Bone marrow (tissue), 2 donors: Measurements from ENCODE around the gene SMIM33.
"Not testable (repeated sequence)": the region's sequence is repeated elsewhere in the genome, so short reads cannot be mapped to it uniquely, and the experiment has no call there.

Experiments
- DNase-seq, 2 donors: peaks; one replicate each; lab custom pipeline; 2025; lab: John Stamatoyannopoulos, UW

Gene SMIM33

DNA sequence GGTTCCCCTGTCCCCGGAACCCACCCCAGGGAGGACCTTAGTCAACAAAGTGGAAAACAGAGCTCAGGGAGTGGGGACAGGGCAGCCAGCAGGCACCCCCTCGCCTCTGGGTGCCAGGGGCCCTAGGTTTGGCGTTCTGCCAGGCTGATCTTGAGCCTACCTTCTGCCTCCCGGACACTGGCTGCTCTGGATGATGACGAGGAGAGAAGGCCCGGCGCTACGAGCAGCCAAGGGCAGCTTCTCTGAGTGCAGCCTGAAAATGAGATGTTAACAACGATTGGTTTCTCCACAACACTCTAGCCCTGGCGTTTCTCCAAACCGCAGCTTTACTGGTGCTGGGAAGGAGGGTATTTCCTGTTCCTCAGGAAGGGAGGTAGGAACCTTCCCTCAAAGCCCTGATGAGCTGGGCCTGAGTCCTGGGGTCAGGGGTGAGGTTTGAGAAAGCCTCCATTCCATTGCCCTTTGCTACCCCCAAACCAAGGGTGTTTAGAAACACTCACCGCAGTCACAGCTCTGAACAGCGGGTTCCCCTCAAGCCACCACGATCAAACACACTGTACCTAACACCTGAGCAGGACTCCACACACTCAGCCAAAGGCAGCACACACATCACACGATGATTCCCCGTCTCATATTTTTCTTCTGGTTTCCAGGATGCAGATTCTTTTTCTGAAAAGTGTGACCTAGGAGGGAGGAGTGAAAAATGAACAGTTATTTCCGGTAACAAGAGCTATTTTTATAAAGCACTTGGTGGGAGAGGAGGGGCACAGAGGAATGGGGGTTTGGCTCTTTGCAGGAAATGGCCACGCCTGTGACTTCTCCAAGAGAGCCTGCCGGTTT is 11.5 kb downstream of the SMIM33 start, which contains the start of gene STING1:
Gene STING1 (minus strand): TSS at position 709 of the 840 bp plus-strand sequence. CDS start 1,054 bp downstream, outside the sequence.
- peak; percentile 59 to 85 for DNase-seq

DNA sequence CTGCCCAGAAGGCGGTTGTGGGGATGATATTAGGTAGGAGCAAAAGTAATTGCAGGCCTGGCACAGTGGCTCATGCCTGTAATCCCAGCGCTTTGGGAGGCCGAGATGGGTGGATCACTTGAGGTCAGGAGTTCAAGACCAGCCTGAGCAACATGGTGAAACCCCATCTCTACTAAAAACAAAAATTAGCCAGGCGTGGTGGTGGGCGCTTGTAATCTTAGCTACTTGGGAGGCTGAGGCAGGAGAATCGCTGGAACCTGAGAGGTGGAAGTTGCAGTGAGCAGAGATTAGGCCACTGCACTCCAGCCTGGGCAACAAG is 12.0 kb downstream of the SMIM33 start:
- not testable (repeated sequence) for DNase-seq

DNA sequence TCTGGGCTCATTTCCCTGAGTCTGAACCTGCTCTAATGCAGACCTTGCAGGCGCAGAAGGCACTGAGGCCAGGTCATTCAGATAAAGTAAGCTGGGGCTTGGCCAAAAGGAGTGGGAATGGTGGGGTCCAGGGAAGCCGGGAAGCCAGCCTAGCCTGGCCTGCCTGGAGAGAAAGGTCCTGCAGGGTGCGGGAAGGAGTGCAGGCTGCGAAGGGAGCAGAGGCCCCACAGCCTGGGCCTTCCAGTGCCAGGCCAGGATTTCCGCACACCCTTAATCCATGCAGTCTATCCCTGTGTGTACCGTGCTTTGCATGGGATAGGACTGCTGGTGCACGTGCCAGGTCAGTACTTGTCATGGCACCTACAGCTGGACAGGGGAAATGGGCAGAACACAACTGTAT is 15.4 kb downstream of the SMIM33 start:
- no peak for DNase-seq

DNA sequence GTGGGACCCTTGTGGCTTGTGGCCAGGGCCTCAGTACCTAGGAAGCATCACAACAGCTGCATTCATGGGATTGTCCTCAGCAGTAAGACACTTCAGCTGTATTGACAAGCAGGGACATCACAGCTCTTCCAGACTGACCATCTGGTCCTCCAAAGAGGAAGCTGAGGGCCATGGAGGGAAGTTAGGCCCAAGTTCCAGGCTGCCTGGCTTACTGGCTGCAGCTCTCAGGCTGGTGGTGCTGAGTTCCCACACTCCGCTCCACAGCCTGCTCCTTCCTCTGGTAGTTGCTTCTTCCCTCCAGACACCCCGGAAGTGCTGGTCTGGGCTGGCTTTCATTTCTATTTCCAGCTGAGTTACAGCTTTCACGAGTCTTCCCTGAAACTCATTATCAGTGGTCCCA is 17.5 kb downstream of the SMIM33 start:
- no peak for DNase-seq

DNA sequence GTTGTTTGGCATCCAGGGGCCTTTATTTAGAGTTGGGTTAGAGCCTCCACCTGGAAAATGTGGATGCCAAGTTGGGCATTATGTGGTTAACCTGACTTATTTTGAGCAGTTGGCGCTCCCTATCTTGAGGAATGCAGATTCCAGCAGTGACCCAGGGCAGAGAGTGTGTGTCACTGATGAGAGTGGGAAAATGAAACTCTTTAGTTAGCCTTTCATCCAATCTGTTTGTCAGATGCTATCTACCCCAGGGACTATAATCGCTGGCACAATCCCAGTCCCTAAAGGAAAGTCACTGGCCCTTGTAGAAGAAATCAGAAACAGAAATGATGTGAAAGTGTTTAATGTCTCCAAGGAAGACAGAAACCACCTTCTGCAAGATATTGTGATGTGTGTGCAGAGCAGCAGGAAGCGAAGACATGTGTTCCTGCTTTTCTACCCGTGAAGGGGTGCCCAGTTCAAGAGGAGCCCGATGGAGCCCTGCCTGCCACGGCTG is 21.9 kb downstream of the SMIM33 start:
- no peak for DNase-seq

DNA sequence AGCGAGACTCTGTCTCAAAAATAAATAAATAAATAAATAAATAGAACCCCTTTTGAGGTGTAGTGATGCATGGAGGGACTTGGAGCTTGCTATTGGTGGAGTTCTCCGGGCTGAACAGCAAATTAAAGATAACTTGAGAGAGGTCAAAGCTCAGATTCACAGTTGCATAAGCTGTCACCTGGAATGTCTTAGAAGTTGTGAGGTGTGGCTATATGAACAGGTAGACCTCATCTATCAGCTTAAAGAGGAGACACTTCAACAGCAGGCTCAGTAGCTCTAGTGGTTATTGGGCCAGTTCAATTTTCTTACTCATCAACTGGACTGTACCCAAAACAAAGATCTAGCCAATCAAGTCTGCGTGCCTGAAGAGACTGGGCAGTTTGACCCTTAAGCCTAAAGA is 23.5 kb downstream of the SMIM33 start:
- DNase-seq: no peak

DNA sequence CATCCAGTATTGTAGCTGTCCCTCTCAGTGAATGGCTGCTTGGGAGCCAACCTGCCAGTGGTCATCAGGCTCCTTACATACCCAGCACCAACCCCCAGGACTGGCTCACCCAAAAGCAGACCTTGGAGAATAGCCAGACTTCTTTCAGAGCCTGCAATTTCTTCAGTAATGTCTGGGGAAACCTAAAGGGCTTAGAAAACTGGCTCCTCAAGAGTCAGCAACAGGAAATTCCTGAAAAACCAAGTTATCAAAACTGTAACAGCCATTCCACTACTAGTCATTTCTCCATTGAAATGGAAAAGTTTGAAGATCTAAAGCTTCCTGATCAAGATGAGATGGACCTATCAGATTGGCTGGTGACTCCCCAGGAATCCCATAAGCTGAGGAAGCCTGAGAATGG is 24.0 kb downstream of the SMIM33 start:
- no peak for DNase-seq

DNA sequence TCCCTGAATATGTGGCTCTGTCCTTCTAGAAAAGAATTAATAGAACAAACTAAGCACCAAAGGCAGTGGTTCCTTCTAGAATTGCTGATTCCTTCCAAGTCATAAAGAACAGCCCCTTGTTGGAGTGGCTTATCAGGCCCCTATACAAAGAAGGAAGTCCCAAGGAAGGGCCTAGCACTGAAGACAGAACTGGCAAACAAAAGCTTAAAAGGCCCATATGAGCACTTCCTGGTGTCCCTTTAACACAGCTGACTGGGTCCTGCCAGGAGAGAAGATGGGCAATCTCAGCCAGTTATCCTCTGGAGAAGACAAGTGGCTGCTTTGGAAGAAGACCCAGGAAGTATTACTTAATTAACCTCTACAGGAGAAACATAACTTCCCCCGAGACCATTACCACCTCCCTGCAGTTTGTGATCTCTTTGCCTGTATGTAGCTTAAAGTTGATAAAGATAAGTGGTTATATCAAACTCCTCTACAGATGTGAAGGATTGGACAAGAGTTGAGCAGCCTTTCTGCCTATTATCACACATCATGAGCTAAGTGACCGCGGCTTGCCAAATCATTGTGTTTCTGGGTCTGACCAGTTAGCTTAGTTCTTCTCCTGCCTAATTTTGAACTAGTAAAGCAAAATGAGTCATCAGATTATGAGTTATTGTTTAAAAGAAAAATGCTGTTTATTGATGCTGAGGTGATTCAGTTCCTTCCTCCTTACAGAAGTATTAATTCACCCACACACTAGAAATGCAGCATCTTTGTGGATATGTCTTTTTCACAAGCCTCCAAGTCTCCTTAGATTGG is 25.0 kb downstream of the SMIM33 start:
- DNase-seq: peak in 1 of 2 donors; percentile 63

DNA sequence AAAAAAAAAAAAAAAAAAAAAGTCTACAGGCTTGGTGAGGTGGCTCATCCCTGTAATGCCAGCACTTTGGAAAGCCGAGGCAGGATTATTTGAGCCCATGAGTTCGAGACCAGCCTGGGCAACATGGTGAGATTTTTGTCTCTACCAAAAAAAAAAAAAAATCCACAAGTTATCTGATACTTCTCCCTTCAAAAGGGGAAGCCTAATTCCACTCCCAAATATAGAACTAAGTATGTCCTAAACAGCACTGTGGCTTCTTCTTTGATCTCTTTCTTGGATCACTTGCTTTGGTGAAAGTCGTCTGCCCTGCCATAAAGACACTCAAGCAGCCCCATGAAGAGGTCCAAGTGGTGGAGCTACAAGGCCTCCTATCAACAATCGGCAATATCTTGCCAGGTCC is 30.6 kb downstream of the SMIM33 start:
- peak in 1 of 2 donors; percentile 14 for DNase-seq

DNA sequence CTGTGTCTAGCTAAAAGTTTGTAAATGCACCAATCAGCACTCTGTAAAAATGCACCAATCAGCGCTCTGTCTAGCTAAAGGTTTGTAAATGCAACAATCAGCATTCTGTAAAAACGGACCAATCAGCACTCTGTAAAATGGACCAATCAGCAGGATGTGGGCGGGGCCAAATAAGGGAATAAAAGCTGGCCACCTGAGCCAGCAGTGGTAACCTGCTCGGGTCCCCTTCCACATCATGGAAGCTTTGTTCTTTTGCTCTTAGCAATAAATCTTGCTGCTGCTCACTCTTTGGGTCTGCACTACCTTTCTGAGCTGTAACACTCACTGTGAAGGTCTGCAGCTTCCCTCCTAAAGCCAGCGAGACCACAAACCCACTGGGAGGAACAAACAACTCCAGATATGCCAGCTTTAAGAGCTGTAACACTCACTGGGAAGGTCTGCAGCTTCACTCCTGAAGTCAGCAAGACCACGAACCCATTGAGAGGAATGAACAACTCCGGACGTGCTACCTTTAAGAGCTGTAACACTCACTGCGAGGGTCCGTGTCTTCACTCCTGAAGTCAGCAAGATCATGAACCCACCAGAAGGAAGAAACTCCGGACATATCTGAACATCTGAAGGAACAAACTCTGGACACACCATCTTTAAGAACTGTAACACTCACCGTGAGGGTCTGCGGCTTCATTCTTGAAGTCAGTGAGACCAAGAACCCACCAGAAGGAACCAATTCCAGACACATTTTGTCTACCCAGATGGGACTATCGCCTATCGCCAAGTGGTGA is 32.4 kb downstream of the SMIM33 start:
- DNase-seq: not testable (repeated sequence)

DNA sequence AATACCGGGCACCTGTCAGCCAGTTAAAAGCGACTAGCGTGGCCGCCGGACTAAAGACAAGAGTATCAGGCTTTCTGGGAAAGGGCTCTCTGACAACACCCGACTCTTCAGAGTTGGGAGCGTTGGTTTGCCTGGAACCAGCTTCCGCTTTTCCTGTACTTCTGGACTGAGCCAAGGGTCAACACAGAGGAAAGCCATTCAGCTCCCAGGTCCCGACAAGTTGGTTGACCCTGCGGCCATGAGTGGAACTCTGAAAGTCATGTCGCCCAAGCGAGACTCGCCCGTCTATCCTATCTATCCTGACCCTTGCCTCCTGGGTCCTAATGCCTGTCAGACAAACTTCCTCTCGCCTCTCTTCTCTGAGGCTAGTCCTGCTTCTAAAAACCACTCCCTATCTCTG is 33.1 kb downstream of the SMIM33 start:
- DNase-seq: not testable (repeated sequence)

DNA sequence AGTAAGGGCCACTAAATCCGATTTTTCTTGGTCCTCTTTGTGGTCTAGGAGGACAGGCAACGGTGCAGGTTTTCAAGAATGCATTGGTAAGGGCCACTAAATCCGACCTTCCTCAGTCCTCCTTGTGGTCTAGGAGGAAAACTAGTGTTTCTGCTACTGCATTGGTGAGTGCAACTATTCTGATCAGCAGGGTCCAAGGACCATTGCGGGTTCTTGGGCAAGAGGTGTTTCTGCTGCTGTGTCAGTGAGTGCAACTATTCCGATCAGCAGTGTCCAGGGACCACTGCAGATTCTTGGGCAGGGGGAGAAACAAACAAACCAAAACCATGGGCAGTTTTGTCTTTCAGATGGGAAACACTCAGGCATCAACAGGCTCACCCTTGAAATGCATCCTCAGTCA is 33.9 kb downstream of the SMIM33 start:
- DNase-seq: not testable (repeated sequence)

DNA sequence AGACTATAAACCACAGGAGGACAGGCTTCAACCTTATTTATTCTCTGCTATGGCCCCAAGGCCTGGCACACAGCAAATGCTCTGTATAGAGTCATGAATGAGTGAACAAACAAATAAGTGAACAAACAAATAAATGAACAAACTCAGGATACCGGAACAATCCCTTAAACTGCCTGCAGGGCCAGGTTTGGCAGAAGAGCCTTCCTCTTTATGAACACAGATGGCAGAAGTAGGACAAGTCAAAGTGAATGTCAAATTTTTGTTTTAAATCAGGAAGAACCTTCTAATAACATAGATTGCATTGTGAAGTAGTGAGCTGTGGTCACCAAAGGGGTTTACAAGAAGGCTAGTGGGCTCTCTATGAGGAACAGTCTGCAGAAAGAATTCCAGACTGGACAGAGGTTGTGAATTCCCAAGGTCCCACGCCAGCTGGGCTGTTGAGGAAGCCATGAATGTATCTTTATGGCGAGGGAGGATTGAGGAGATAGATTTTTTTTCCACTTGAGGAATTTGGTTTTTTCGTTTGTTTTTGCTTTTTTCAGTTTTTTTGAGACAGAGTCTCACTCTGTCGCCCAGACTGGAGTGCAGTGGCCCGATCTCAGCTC is 42.1 kb downstream of the SMIM33 start:
- DNase-seq: no peak

DNA sequence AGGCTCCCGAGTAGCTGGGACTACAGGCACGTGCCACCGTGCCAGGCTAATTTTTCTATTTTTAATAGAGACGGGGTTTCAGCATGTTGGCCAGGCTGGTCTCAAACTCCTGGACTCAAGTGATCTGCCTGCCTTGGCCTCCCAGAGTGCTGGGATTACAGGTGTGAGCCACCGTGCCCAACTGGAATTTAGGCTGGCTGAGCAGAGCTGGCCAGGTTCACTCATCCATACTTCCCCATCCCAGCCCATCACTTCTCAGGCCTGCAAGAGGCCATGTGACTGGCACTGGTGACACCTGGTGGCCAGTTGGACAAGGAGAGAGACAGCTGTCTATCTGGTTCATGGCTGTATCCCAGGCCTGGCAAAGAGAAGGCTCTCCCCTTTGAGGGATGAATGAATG is 42.6 kb downstream of the SMIM33 start:
- peak; percentile 33 to 76 for DNase-seq

DNA sequence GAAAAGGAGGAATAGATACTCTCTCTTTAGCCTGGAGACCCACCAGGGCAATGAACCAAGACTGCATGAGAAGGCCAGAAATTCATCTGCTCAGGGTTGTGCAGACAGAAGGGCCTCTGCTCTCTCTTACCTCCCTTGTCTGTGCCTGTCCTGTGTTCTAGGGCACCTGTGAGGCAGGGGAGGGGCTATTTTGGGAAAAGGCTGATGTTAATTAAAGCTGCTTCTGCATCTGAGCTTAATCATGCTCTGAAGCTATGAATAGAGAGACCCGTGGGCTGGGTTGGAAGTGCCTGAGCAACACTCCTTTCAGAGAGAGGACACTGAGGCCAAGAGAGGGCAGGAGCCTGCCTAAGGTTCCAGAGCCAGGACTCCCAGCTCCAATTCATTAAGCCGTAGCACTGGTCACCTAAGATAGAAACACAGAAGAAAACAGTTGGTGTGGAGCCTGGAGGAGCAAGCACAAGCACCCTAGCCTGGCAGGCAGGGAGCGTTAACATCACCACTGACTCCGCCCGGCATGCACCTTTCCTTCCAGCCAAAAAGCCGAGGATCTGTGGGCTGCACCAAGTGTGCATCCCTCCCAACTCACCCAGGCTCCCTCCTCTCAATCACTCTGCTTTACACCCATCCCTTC is 43.2 kb downstream of the SMIM33 start:
- no peak for DNase-seq

DNA sequence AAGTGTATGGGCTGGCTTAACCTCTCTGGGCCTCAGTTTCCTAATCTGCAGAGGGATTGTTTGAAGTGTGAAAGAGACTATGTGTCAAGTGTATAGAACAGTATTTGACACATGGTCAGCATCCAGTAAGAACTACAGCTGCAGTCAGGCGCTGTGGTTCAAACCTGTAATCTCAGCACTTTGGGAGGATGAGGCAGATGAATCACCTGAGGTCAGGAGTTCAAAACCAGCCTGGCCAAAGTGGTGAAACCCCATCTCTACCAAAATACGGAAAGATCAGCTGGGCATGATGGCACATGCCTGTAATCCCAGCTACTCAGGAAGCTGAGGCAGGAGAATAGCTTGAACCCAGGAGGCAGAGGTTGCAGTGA is 43.7 kb downstream of the SMIM33 start:
- no peak for DNase-seq

DNA sequence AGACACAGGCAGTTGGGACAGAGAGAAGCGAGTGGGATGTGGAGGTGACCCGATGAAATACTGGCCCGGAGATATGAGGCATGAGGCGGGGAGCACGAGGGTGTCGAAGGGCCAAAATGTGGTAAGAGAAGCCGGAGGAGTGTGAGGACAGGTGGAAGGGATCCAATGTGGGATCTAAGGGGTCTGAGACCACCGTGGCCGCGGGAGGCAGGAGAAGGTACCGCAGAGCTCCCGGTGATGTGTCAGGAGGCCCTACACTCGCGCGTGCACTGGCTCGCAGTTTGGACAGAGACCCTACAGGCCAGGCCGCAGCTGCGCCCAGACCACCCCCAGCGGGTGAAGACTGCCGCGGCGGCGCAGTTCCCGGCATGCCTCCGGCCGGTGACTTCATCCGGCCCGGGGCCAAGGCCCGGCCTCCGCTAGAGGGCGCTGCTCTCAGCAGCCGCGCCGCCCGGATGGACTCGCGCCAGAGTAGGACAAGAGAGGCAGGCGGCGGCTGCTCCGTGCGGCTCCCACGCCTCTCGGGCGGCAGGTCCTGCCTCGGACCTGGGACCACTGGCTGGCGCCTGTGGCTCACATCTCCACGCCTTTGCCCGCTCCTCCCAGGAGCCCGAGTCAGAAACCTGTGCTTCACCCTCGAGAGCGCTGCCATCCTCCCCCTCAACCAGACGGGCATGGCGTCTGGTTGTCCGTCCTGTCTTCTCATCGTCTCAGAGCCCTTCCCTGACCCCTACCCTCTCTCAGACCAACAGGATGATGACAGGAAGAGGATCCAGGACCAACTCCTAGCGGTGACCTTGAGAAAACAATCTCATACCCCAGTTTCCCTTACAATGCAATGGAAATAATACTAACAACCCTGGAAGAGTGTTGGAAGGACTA is 47.1 kb downstream of the SMIM33 start:
- peak; percentile 67 to 88 for DNase-seq
